Inflammatory macrophage treated with lipopolysaccharide for 1 hour (primary cell): Measurements from ENCODE around the gene SNAP25.

Experiments used
- DNase-seq, 2 donors: peaks; one replicate each; pipeline ENCODE4 v3.0.0-alpha.2; 2020 to 2022

Gene SNAP25

DNA sequence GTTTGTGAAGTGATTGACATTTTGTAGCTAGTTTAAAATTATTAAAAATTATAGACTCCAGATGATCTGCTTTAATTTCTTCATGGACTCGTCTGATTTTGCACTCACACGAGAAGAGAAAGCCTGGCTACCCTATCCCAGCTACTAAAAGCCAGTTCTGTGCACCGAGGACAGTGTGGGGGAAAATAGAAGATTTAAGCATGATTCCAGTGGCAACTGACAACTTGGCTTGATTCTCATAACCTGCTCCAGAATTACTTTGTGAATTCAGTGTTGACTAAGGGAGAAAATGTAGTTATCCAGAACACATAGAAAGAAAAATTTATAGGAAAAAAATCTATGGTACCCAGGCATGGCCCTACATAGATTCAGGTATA lies 88.7 kb downstream of the SNAP25 start:
- no peak for DNase-seq

DNA sequence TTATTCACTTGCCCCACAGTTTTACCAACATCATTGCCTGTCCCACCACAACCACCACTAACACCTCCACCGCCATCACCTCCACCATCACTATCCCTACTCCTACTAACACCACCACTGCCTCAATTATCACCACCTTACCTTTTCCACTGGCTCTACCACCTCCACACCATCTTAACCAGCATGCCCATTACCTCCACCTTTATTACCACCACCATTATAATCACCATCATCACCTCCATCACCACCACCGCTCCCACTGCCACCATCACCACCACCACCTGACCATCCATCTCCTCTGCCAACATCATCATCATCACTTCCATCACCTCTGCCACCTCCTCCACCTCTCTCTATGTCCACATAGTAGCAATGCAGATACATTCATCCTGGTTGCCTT lies 90.0 kb downstream of the SNAP25 start:
- DNase-seq, result no peak

DNA sequence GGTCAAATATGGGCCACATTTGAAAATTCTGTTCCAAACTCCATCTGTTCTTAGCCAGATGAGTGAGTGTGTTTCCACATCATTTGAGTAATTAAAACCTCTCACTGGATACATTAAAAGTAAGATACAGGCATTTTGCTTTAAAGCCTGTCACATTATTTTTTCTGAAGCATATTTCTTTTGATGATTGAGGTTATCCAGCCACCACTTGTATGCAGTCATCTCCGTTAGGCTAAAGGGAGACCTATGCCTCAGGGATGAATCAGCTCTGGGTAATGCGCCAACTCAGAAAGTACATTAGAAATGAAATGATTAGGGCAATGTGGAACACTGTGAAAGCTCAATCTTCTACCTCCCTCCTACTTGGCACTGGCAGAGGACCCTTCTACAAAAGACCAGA lies 90.7 kb downstream of the SNAP25 start:
- DNase-seq, result no peak

DNA sequence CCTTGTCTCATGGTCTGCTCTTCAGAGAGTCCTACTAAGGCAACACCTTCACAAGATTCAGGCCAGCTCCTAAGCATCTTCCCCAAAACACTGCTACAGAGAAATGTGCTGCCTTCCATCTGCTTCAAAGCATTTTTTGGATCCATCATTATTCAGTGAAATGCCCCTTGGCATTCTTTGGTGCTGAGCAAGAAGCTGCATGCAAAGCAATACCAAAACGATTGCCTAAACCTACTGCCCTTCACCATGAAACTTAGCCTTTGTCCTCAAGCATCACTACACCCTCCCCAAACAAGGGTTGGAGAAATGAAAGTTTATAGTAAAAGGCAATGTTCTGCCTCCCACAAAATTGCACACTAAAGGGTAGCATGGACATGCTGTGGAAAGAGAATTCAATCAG lies 93.5 kb downstream of the SNAP25 start:
- no peak for DNase-seq

DNA sequence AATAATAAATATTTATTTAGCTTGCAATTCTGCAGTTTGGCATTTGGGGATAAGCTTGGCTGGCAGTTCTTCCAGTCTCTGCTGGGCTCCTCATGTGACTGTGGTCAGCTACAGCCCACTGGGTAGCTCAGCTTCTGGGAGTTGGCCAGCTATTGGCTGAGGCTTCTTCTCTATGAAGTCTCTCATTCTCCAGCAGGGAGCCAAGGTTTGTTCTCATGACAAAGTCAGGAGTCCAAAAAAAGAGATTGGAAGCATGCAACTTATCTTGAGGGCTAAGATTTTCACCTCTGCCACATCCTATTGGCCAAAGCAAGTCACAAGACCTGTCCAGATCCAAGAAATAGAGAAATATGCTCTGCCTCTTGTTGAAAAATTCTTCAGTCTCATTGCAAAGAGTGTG lies 94.6 kb downstream of the SNAP25 start:
- no peak for DNase-seq

DNA sequence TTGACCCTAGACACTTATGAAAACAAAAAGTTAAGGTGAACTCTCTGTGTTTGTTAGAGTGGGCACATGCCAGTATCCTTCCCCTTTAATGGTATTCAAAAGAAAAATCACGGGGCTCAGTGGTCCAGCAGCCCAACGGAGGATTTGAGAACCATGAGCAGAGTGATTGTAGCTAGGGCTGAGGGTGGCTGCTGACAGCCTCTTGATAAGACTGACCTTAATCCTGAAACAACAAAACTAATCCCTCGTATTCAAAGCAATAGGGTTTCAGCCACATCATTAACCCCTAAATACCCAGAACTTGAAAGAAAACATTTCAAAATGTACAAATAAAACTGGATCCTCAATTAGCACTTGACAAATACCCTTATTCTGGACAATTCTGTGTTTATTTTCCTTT lies 95.1 kb downstream of the SNAP25 start:
- DNase-seq, result no peak

DNA sequence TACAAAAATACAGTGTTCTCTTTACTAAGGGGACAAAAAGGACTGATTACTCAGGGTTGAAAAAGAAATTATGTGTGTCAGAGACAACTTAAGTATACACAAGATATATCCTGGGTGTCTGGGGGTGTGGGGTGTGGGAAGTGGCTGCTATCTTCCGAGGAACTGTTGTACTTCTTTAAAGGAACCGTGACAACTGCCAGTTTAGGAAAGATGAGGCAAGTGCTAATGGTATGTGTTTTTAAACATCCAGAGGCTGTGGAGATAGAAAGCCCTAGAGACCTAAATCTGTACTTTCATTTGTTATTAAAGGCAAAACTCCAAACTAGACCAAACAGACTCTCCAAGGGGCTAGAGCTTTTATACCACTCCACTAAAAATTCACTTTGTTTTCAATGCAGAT lies 95.6 kb downstream of the SNAP25 start:
- no peak for DNase-seq

DNA sequence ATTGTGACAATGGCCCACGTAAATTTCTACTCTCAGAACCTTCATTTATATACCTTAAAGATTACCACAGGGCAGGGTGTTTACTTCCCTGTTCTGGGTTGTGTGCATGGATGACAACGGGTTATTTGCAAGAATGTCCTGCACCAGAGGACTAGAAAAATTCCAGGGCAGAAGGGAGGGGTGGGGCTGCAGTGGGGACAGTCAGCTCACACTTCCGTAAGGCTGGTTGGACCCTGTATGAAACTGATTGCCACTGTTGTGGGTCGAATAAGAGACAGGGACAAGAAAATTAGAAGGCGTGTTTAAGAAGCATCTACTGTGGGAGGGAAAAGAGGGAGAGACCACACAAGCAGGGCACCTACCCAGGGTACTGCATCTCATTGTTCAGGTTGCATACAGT lies 96.5 kb downstream of the SNAP25 start:
- DNase-seq, result no peak

DNA sequence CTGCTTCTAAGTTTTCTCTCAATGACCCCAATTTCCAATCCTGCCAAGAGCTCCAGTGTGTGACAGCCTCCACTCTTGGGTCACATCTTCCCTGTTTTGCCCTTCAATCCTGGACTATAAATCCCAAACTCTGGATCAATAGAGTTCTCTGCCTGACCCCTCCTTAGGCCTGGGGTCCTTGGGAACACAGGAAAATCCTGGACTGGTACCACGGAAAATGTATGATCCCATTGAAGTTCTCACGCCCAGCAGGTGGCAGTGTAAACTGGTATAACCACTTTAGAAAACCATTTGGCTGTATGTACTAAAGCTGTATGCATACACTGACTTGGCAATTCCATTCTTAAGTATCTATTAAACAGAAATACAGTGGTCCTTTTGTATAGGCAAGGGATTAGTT lies 98.0 kb downstream of the SNAP25 start:
- DNase-seq, result peak in 1 of 2 donors; percentile 13

DNA sequence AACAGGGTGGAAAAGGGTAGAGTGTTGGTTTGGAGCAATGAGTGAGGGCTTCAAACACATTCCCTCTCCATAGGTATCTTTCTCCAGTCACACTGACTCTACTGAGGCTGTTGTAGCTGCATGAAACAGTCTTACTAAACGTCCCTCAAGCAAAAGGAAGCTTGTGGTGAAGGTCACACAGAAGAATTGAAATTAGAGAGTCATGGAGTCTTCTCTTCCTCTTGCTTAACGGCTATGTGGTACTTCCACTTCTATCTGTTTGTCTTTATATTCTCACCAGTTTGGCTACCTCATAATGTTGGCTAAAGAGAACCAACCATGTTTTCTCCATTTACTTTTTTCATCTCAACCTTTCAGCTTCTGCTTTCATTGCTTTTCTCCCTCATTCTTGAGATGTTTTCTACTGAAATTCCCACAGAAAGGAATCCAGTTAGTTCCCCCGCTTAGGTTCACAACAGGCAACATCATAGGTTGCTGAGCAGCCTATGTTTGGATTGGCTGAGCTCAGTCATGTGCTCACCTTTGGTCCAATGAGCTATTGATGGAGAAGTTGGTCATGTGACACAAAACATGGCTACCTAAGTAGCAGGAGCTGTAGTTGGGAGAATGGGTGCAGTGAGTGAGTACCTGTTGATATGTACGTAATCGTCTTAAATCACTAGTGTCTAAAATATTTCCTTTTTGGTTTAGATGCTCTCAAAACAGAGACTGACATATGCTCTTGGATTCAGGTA lies 99.8 kb downstream of the SNAP25 start:
- DNase-seq, result peak; percentile 6 to 16

DNA sequence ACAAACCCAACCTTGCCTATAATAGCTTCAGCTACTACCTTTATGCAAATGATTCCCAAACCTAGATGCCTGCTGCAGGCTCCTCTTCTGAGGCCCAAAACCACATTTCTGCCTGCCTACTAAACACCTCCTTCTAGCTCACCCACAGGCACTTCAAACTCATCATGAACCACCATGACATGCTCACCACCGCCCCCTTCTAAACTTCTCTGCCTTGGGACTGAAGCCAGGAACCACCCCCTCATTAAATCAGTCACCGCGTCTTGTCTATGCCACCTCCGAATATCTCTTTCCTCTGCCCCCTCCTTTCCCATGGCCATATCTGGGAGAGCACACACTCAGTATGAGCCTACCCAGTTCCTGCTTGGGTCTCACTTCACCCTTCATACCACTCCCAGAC lies 101.2 kb downstream of the SNAP25 start:
- DNase-seq, result no peak

DNA sequence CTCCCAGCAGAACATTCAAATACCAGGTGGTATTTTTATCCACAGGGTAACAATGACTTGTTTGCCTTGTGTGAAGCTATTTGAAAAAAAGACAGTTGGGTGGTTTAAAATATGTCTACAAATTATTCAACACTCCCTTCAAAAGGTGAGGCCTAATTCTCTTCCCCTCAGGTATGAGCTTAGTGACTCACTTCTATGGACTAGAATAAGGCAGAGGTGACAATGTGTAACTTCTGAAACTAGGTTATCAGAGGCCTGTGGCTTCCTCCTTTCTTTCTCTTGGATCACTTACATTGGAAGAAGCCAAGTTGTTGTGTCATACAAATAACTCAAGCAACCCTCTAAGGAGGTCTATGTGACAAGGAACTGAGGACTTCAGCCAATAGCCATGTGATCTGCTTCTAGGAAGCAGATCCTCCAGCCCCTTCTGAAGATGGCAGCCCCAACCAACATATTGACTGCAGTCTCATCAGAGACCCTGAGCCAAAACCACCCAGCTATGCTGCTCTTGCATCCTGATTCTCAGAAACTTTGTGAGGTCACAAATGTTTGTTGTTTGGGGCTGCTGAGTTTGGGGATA lies 102.6 kb downstream of the SNAP25 start:
- DNase-seq, result no peak

DNA sequence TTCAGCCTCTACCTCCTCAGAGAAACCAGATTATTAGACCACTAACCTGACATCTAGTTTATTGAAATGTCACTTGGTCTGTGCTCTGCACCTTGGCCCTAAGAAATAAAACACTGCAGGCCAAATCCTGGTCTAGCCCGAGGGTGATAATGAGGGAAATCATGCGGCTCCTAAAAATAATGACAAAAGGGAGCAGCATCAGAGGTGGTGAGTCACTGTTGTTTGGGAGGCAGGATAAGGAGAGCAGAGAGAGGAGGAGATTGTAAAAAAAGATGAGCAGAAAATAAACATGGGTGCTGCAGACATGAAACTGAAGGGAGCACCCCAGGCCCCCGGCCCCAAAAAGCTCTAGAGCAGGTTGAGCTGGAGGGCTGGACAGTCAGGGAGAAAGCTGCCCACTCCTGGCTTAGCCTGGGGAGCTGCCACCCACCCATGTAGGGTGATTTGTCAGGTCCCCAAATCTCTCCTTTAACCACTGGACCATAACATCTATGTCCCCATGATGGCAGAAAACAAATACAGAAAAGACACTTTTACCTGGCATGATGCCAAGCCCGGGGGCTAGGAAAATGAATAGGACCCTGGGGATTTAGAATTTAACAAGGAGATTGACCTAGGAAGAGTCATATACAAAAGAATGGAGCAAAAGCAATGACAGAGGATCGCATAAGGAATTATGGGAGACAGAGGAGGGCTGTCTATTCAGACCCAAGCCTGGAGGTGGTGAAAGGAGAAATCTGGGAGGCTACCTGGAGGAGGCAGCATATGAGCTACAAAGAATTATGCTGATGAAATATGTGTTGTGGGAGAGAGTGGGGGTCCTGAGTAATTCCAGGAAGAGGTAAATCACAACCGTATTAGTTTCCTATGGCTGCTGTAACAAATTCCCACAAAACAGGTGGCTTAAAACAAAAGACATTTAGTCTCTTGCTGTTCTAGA lies 103.7 kb downstream of the SNAP25 start:
- no peak for DNase-seq

DNA sequence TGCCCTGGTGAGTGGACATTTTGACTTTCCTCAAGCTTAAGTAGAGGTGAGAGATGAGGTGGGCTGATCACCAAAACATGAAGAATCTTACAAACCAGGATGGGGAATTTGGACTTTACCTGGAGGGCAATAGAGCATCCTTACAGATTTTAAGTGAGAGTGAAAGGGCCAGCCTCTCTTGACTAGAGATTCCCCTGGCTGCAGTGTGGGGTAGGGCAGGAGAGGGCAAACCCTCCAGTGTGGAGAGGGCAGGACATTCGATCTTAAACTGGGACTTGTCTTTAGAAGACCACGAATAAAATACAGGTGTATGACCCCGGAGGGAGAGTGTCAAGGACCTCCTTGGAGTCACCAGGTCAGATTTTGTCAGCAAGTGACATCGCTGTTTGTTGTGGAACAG lies 105.1 kb downstream of the SNAP25 start:
- DNase-seq, result no peak

DNA sequence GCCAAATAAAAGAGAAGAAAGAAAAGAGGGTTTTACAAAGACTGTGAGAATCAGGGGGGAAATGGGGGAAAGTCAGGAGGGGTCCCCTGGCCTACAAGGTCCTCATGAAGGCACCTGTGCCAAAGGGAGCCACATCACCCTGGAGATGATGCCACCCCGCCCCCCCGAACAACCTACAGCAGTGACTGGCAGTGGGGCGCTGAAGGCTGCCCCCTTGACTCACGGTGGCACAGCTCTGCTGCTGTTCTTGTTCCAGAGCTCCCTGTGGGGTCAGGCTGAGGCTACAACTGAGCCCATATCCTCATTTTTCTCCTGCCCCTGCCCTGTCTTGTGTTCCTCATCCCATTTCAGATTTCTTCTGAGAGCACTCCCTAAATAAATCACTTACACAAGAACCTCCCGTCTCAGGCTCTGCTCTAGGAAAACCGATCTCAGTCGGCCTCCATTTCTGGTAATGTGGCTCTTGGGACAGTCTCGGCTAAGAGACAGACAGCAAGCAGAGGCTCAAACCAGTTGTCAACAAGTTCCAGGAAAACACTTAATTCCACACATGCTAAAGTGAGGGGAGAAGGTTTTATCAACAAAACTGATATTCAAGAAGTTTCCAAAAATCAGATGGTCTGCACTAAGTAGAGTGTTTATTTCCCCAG lies 105.7 kb downstream of the SNAP25 start:
- no peak for DNase-seq

DNA sequence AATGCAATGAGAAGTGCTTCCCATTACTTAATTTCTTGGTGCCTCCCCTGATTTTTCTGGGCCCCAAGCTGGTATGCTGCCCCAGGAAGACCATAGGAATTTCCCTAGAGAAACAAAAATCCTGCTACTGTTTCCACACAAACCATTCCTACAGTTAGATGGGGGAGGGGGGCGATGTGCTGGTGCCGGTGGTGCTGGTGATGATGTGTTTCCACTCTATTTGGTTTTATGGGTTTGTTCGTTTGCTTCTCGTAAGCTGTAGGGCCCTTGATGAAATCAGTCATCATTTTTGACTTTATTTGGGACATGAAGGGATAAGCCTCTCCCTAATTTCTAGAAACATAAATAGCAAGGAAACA lies 110.2 kb downstream of the SNAP25 start:
- no peak for DNase-seq

DNA sequence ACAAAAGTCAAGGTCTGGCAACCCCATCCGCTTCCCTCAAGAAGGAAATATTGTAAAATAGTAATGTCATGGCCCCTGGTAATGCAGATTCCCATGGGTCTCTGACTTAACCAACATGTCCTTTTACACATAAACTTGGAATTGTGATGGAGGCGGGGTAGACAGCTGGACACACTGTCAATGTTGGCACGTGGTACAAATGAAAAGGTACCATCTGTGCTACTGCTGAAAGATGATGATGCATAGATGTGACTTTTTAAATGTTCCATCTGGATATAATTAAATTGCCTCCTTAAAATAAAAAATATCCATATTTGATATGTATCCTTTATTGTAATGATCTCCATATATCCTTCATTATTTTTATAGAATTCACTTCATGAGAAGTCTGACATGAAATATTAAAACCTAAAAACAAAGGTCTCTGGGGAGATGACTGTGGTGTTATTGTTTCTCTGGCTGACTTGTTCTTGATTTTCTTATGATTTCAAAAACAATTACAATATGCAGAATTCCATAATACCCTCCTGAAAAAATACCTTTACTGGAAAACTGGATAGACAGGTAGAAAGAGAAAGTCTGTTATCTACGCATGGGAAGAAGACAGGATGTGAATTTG lies 110.9 kb downstream of the SNAP25 start:
- no peak for DNase-seq

DNA sequence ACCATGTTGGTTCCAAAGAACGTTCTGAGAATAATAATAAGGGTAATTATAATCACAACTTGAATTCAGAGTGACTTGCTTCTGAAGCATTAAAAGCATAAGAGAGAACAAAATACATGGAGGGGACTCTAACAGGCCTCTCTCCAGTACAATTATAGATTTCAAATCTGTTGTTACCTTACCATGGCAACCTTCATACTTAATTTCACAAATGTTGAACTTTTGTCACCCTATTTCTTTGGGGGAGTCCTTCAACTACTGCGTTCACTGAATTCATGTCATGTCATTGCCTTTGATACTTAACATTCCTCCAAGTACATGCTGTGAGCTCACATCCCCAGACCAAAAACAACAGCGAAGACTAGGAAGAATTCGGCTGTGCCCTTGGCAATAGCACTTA lies 111.4 kb downstream of the SNAP25 start:
- no peak for DNase-seq

DNA sequence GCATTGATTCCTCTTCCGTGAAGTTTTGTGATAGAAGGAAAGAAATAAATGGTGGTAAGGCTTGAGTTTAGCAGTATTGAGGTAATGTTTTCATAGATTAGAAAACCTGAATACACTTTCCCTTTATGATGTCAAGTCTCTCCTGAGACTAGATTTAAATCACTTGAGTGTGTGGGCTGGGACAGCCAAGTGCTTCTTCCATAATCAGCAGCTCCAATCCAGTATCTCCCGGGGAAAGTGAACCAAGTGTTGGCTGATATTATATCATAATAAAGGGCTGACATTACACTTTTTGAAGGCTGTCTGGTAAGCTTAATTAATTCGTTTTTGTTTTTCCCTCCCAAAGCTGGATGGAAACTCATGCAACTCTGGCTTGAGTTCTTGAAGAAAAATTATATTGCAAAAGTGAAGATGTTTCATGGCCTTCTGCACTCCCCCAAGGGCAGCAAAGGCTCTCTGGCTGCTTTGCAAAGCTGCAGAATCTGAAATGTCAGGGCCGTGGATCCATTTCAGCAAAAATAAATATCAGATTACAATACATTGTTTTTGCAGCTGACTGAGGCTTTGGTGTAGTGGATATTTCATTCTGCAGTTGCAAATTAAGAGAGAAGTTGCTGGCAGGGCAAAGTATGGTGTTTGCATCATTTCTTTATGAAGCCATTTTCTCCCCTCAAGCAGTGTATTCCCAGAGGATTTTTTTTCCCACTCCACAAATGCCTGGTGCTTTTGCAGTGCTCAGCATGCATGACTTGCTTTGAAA lies 114.2 kb downstream of the SNAP25 start:
- no peak for DNase-seq

DNA sequence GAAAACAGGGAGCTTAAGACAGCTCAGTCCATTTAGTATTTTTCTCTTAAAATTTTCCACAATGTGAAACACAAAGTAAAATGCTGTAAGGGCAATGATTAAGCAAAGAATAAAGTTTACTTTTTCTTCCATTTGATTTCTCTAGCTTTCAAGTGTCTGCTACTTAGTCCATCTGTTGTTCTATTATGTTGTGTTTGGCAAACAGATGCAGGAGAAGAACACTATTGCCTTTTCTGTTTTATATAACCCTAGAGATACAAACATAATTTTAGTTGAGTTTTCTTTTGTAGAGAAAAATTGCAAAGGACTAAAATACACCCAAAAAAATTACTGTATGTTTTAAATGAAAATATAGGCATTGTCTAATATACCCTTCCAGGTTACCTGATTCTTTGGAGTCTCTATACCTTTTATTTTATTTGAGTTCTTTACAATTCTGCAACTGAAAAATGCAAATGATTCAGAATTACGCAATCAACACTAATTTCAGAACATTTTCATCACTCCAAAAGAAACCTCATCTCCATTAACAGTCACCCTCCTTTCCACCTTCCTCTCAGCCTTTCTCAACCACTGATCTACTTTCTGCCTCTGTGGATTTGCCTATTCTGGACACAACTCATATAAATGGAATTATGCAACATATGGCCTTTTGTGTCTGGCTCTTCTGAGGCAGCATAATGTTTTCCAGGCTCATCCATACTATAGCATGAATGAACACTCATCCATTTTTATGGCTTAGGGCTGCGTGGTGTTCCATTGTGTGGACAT lies 118.5 kb downstream of the SNAP25 start:
- DNase-seq, result no peak

DNA sequence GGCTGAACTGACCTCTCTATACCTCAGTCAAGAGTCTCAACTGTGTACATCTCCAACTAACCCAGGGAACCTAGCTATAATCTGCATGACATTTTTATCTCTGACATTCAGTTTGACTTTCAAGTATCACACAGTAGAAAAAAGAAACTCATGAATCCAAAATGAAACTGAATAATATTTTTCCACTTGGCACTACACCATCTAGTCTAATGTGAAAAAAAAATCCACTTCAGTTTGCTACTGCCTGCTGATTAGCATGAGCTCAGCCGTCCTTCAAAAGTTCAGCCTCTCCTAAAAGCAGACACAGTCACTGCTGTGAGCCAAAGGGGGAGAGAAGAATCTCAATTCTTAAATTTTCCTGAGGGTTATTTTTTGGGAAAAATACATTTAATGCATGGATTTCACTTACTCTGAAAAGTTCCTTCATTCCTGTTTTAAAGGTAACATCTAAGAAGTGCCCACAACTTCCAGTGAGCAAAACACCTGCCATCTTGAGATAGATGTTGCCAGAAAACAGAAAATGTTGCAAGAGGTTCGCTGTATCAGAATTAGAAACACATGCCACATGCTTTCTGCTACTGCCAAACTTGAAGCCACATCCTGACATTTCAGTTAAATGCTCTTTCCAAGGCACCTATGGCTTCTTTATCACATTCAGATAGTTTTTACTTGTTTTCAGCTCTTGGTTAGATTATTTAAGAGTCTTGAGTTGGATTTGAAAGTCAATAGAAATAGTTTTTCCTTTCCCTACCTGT lies 120.0 kb downstream of the SNAP25 start:
- no peak for DNase-seq
